ENCODE results near the gene SYNJ2. TPM values are rescaled to one million over a fixed set of nuclear protein-coding genes. Genes with fewer than 3 reads are reported as not detected.

SYNJ2 gene
- total and polyA plus RNA-seq, 5 experiments from 2014 or later = 5.2 to 16.3 (median 8.5) TPM

- Mint-ChIP-seq H3K27ac (peak overlapping the region in 2 of 10 donors; percentile 47 to 71), H3K9me3 (no peaks in the 10 kb centered on the region), H3K4me3 (no peak overlapping the region), H3K4me1 (peaks cover 8 to 27% (median 23%) of the 10 kb centered on the region in 4 donors), H3K27me3 (no peaks in the 10 kb centered on the region), H3K36me3 (peaks cover 0 to 26% (median 0%) of the 10 kb centered on the region in 3 donors)
- ATAC-seq (no peak), DNase-seq (no peak)
- POLR2A ChIA-PET = interaction anchor here (4.0 kb wide), 1 partner anchor 9 kb away, joined by 38 read pairs; no protein-coding TSS in a partner anchor
Measured at GRCh38 chr6:158056355-158056754, 74.7 kb downstream of the SYNJ2 start.

- POLR2A ChIA-PET = interaction anchor here (4.0 kb wide), 1 partner anchor 10 kb away, joined by 38 read pairs; no protein-coding TSS in a partner anchor
- H3K4me3 Mint-ChIP-seq = no peak overlapping the region
- H3K27ac Mint-ChIP-seq = peak overlapping the region in 1 of 10 donors; percentile 85
Measured at GRCh38 chr6:158056804-158057203, 75.1 kb downstream of the SYNJ2 start.

GRCh38 chr6:158057213-158057987 is 75.7 kb downstream of the SYNJ2 start:
- peaks cover 8 to 27% (median 23%) of the 10 kb centered on the region in 4 donors for H3K4me1 Mint-ChIP-seq
- no peaks in the 10 kb centered on the region for H3K27me3 Mint-ChIP-seq
- H3K27ac Mint-ChIP-seq = peak overlapping the region in 7 of 10 donors; percentile 5 to 85 (median 46)
- POLR2A ChIA-PET = interaction anchor here (0.6 to 4.0 kb wide), 5 partner anchors 10 to 230 kb away, joined by 3 to 38 read pairs (median 7); no protein-coding TSS in a partner anchor
- H3K4me3 Mint-ChIP-seq = peak overlapping the region in 1 of 10 donors; percentile 49
- no peak for DNase-seq
- no peaks in the 10 kb centered on the region for H3K9me3 Mint-ChIP-seq
- ATAC-seq = no peak
- peaks cover 0 to 28% (median 7%) of the 10 kb centered on the region in 3 donors for H3K36me3 Mint-ChIP-seq

More at GRCh38 chr6:158056804-158057203, 75.1 kb downstream of the SYNJ2 start:
- Mint-ChIP-seq H3K36me3 (peaks cover 0 to 26% (median 1%) of the 10 kb centered on the region in 3 donors), H3K4me1 (peaks cover 8 to 27% (median 23%) of the 10 kb centered on the region in 4 donors), H3K27me3 (no peaks in the 10 kb centered on the region), H3K9me3 (no peaks in the 10 kb centered on the region)
- ATAC-seq = no peak
- DNase-seq = no peak

- ATAC-seq (no peak), DNase-seq (peak in 1 of 10 donors; percentile 7)
- H3K4me3 Mint-ChIP-seq = peak overlapping the region in 2 of 10 donors; percentile 11 to 49
- peak overlapping the region in 9 of 10 donors; percentile 25 to 90 (median 75) for H3K27ac Mint-ChIP-seq
- H3K4me1 Mint-ChIP-seq = peaks cover 8 to 27% (median 23%) of the 10 kb centered on the region in 4 donors
- H3K9me3 Mint-ChIP-seq = no peaks in the 10 kb centered on the region
- H3K36me3 Mint-ChIP-seq = peaks cover 0 to 27% (median 11%) of the 10 kb centered on the region in 3 donors
- POLR2A ChIA-PET = interaction anchor here (1.2 to 4.0 kb wide), 4 partner anchors 11 to 74 kb away, joined by 3 to 38 read pairs (median 8); no protein-coding TSS in a partner anchor
- no peaks in the 10 kb centered on the region for H3K27me3 Mint-ChIP-seq
Measured at GRCh38 chr6:158058171-158058651, 76.5 kb downstream of the SYNJ2 start.

GRCh38 chr6:158059108-158059507 is 77.4 kb downstream of the SYNJ2 start:
- Mint-ChIP-seq H3K27ac (peak overlapping the region in 5 of 10 donors; percentile 31 to 90 (median 74)), H3K9me3 (no peaks in the 10 kb centered on the region), H3K36me3 (peaks cover 0 to 28% (median 11%) of the 10 kb centered on the region in 3 donors), H3K27me3 (no peaks in the 10 kb centered on the region), H3K4me3 (no peak overlapping the region), H3K4me1 (peaks cover 8 to 27% (median 23%) of the 10 kb centered on the region in 4 donors)
- no peak for DNase-seq
- ATAC-seq = no peak
- POLR2A ChIA-PET = interaction anchor here (1.2 to 4.0 kb wide), 5 partner anchors 11 to 75 kb away, joined by 4 to 38 read pairs (median 7); no protein-coding TSS in a partner anchor

GRCh38 chr6:158060455-158061360 is 79.0 kb downstream of the SYNJ2 start:
- peak overlapping the region in 9 of 10 donors; percentile 30 to 88 (median 70) for H3K27ac Mint-ChIP-seq
- DNase-seq = peak in 2 of 10 donors; percentile 6 to 21
- no peaks in the 10 kb centered on the region for H3K9me3 Mint-ChIP-seq
- H3K36me3 Mint-ChIP-seq = peaks cover 0 to 33% (median 11%) of the 10 kb centered on the region in 3 donors
- ATAC-seq = peak; percentile 65 to 73
- POLR2A ChIA-PET = interaction anchor here (0.9 to 1.4 kb wide), 3 partner anchors 9 to 34 kb away, joined by 3 read pairs; no protein-coding TSS in a partner anchor
- H3K27me3 Mint-ChIP-seq = no peaks in the 10 kb centered on the region
- H3K4me1 Mint-ChIP-seq = peaks cover 8 to 27% (median 23%) of the 10 kb centered on the region in 4 donors
- H3K4me3 Mint-ChIP-seq = peak overlapping the region in 2 of 10 donors; percentile 30 to 55

GRCh38 chr6:158061361-158061708 is 79.7 kb downstream of the SYNJ2 start:
- ATAC-seq (no peak), DNase-seq (no peak)
- Mint-ChIP-seq H3K27ac (peak overlapping the region in 2 of 10 donors; percentile 22 to 62), H3K4me3 (no peak overlapping the region), H3K36me3 (peaks cover 0 to 35% (median 11%) of the 10 kb centered on the region in 3 donors), H3K27me3 (no peaks in the 10 kb centered on the region), H3K4me1 (peaks cover 8 to 27% (median 23%) of the 10 kb centered on the region in 4 donors), H3K9me3 (no peaks in the 10 kb centered on the region)
- POLR2A ChIA-PET = interaction anchor here (1.4 kb wide), 1 partner anchor 8 kb away, joined by 3 read pairs; no protein-coding TSS in a partner anchor

- no peaks in the 10 kb centered on the region for H3K27me3 Mint-ChIP-seq
- no peak overlapping the region for H3K4me3 Mint-ChIP-seq
- H3K27ac Mint-ChIP-seq = peak overlapping the region in 4 of 10 donors; percentile 59 to 81 (median 69)
- no peaks in the 10 kb centered on the region for H3K9me3 Mint-ChIP-seq
- H3K36me3 Mint-ChIP-seq = peaks cover 0 to 35% (median 11%) of the 10 kb centered on the region in 3 donors
- no peak for DNase-seq
- no peak for ATAC-seq
- peaks cover 8 to 26% (median 23%) of the 10 kb centered on the region in 4 donors for H3K4me1 Mint-ChIP-seq
- POLR2A ChIA-PET = interaction anchor here (1.4 kb wide), 1 partner anchor 13 kb away, joined by 5 read pairs; no protein-coding TSS in a partner anchor
Measured at GRCh38 chr6:158061709-158062461, 80.2 kb downstream of the SYNJ2 start.

GRCh38 chr6:158063736-158064135 is 82.1 kb downstream of the SYNJ2 start:
- Mint-ChIP-seq H3K27me3 (no peaks in the 10 kb centered on the region), H3K36me3 (peaks cover 0 to 49% (median 11%) of the 10 kb centered on the region in 3 donors), H3K9me3 (no peaks in the 10 kb centered on the region), H3K27ac (peak overlapping the region in 1 of 10 donors; percentile 62), H3K4me1 (peaks cover 0 to 14% (median 9%) of the 10 kb centered on the region in 4 donors), H3K4me3 (no peak overlapping the region)
- POLR2A ChIA-PET = interaction anchor here (0.8 kb wide), 1 partner anchor 80 kb away, joined by 3 read pairs; no protein-coding TSS in a partner anchor
- DNase-seq = no peak
- ATAC-seq = no peak

GRCh38 chr6:158064725-158065251 is 83.1 kb downstream of the SYNJ2 start:
- no peaks in the 10 kb centered on the region for H3K27me3 Mint-ChIP-seq
- H3K4me3 Mint-ChIP-seq = no peak overlapping the region
- peak overlapping the region in 1 of 10 donors; percentile 52 for H3K27ac Mint-ChIP-seq
- H3K9me3 Mint-ChIP-seq = no peaks in the 10 kb centered on the region
- DNase-seq = no peak
- H3K36me3 Mint-ChIP-seq = peaks cover 0 to 58% (median 13%) of the 10 kb centered on the region in 3 donors
- POLR2A ChIA-PET = interaction anchor here (1.3 kb wide), 1 partner anchor 16 kb away, joined by 3 read pairs; no protein-coding TSS in a partner anchor
- ATAC-seq = no peak
- peaks cover 0 to 11% (median 8%) of the 10 kb centered on the region in 4 donors for H3K4me1 Mint-ChIP-seq
